ENCODE results near the gene IRF8.
"Not testable (repeated sequence)": the region's sequence is repeated elsewhere in the genome, so short reads cannot be mapped to it uniquely, and the experiment has no call there.

IRF8 gene

GRCh38 chr16:85892760-85893159 is 6.2 kb upstream of the IRF8 start:
- Mint-ChIP-seq H3K36me3 (ENCODE audit: low read depth) (no peaks in the 10 kb centered on the region), H3K27ac (no peak overlapping the region), H3K4me3 (no peak overlapping the region), H3K4me1 (ENCODE audit: low read depth) (peaks cover 27% of the 10 kb centered on the region), H3K27me3 (peaks cover 5% of the 10 kb centered on the region), H3K9me3 (no peaks in the 10 kb centered on the region)
- intact Hi-C loops (cut with micrococcal nuclease) = no loop called here

- Mint-ChIP-seq H3K27ac (no peak overlapping the region), H3K4me3 (no peak overlapping the region), H3K36me3 (ENCODE audit: low read depth) (no peaks in the 10 kb centered on the region), H3K27me3 (peaks cover 8% of the 10 kb centered on the region), H3K4me1 (ENCODE audit: low read depth) (peaks cover 22% of the 10 kb centered on the region), H3K9me3 (no peaks in the 10 kb centered on the region)
- intact Hi-C loops (cut with micrococcal nuclease) = no loop called here
Observed at GRCh38 chr16:85894266-85894665, 4.7 kb upstream of the IRF8 start.

- H3K27ac Mint-ChIP-seq = no peak overlapping the region
- intact Hi-C loops (cut with micrococcal nuclease) = no loop called here
- peaks cover 42% of the 10 kb centered on the region for H3K4me1 Mint-ChIP-seq (ENCODE audit: low read depth)
- peaks cover 8% of the 10 kb centered on the region for H3K27me3 Mint-ChIP-seq
- no peaks in the 10 kb centered on the region for H3K9me3 Mint-ChIP-seq
- H3K4me3 Mint-ChIP-seq = no peak overlapping the region
- peaks cover 26% of the 10 kb centered on the region for H3K36me3 Mint-ChIP-seq (ENCODE audit: low read depth)
Observed at GRCh38 chr16:85897382-85897781, 1.6 kb upstream of the IRF8 start.

- H3K36me3 Mint-ChIP-seq (ENCODE audit: low read depth) = peaks cover 45% of the 10 kb centered on the region
- peak overlapping the region; percentile 84 for H3K4me3 Mint-ChIP-seq
- peak overlapping the region; percentile 88 for H3K27ac Mint-ChIP-seq
- no peaks in the 10 kb centered on the region for H3K9me3 Mint-ChIP-seq
- H3K4me1 Mint-ChIP-seq (ENCODE audit: low read depth) = peaks cover 58% of the 10 kb centered on the region
- H3K27me3 Mint-ChIP-seq = peaks cover 3% of the 10 kb centered on the region
- intact Hi-C loops (cut with micrococcal nuclease) = no loop called here
Observed at GRCh38 chr16:85899444-85899843, 482 bp downstream of the IRF8 start.

GRCh38 chr16:85900027-85900792 is 1.2 kb downstream of the IRF8 start:
- Mint-ChIP-seq H3K9me3 (no peaks in the 10 kb centered on the region), H3K4me3 (peak overlapping the region; percentile 84), H3K27me3 (peaks cover 3% of the 10 kb centered on the region), H3K36me3 (ENCODE audit: low read depth) (peaks cover 53% of the 10 kb centered on the region), H3K4me1 (ENCODE audit: low read depth) (peaks cover 66% of the 10 kb centered on the region), H3K27ac (peak overlapping the region; percentile 88)
- intact Hi-C loops (cut with micrococcal nuclease) = loop anchor here (5.0 kb wide), 1 partner anchor 78 kb away; no protein-coding TSS in a partner anchor

- Mint-ChIP-seq H3K9me3 (no peaks in the 10 kb centered on the region), H3K27ac (peak overlapping the region; percentile 88), H3K4me3 (peak overlapping the region; percentile 84), H3K27me3 (peaks cover 3% of the 10 kb centered on the region), H3K4me1 (ENCODE audit: low read depth) (peaks cover 75% of the 10 kb centered on the region), H3K36me3 (ENCODE audit: low read depth) (peaks cover 62% of the 10 kb centered on the region)
- intact Hi-C loops (cut with micrococcal nuclease) = loop anchor here (5.0 kb wide), 1 partner anchor 79 kb away; no protein-coding TSS in a partner anchor
Observed at GRCh38 chr16:85901110-85901509, 2.1 kb downstream of the IRF8 start.

- Mint-ChIP-seq H3K9me3 (no peaks in the 10 kb centered on the region), H3K27ac (peak overlapping the region; percentile 88), H3K4me3 (peak overlapping the region; percentile 84), H3K27me3 (peaks cover 3% of the 10 kb centered on the region), H3K4me1 (ENCODE audit: low read depth) (peaks cover 82% of the 10 kb centered on the region), H3K36me3 (ENCODE audit: low read depth) (peaks cover 69% of the 10 kb centered on the region)
- intact Hi-C loops (cut with micrococcal nuclease) = loop anchor here (5.0 kb wide), 1 partner anchor 80 kb away; no protein-coding TSS in a partner anchor
Observed at GRCh38 chr16:85901773-85902365, 2.9 kb downstream of the IRF8 start.

- peaks cover 3% of the 10 kb centered on the region for H3K27me3 Mint-ChIP-seq
- H3K4me1 Mint-ChIP-seq (ENCODE audit: low read depth) = peaks cover 83% of the 10 kb centered on the region
- H3K36me3 Mint-ChIP-seq (ENCODE audit: low read depth) = peaks cover 75% of the 10 kb centered on the region
- intact Hi-C loops (cut with micrococcal nuclease) = loop anchor here (5.0 kb wide), 1 partner anchor 80 kb away; no protein-coding TSS in a partner anchor
- peak overlapping the region; percentile 84 for H3K4me3 Mint-ChIP-seq
- H3K9me3 Mint-ChIP-seq = no peaks in the 10 kb centered on the region
- peak overlapping the region; percentile 88 for H3K27ac Mint-ChIP-seq
Observed at GRCh38 chr16:85902366-85903155, 3.6 kb downstream of the IRF8 start.

- H3K4me1 Mint-ChIP-seq (ENCODE audit: low read depth) = peaks cover 87% of the 10 kb centered on the region
- peak overlapping the region; percentile 49 for H3K4me3 Mint-ChIP-seq
- H3K9me3 Mint-ChIP-seq = no peaks in the 10 kb centered on the region
- peaks cover 83% of the 10 kb centered on the region for H3K36me3 Mint-ChIP-seq (ENCODE audit: low read depth)
- peak overlapping the region; percentile 88 for H3K27ac Mint-ChIP-seq
- no peaks in the 10 kb centered on the region for H3K27me3 Mint-ChIP-seq
- intact Hi-C loops (cut with micrococcal nuclease) = loop anchor here (5.0 kb wide), 1 partner anchor 81 kb away; no protein-coding TSS in a partner anchor
Observed at GRCh38 chr16:85903559-85903958, 4.6 kb downstream of the IRF8 start.

- Mint-ChIP-seq H3K9me3 (no peaks in the 10 kb centered on the region), H3K27ac (peak overlapping the region; percentile 20), H3K27me3 (no peaks in the 10 kb centered on the region), H3K4me1 (ENCODE audit: low read depth) (peaks cover 97% of the 10 kb centered on the region), H3K36me3 (ENCODE audit: low read depth) (peaks cover 95% of the 10 kb centered on the region), H3K4me3 (no peak overlapping the region)
- intact Hi-C loops (cut with micrococcal nuclease) = loop anchor here (5.0 kb wide), 1 partner anchor 77 kb away; no protein-coding TSS in a partner anchor
Observed at GRCh38 chr16:85905110-85906095, 6.4 kb downstream of the IRF8 start.

GRCh38 chr16:85906349-85906748 is 7.4 kb downstream of the IRF8 start:
- Mint-ChIP-seq H3K27me3 (no peaks in the 10 kb centered on the region), H3K36me3 (ENCODE audit: low read depth) (peaks cover 95% of the 10 kb centered on the region), H3K4me3 (no peak overlapping the region), H3K9me3 (no peaks in the 10 kb centered on the region), H3K4me1 (ENCODE audit: low read depth) (peaks cover 97% of the 10 kb centered on the region), H3K27ac (peak overlapping the region; percentile 97)
- intact Hi-C loops (cut with micrococcal nuclease) = loop anchor here (5.0 kb wide), 1 partner anchor 76 kb away; no protein-coding TSS in a partner anchor

- H3K4me3 Mint-ChIP-seq, H3K9me3 Mint-ChIP-seq, H3K27me3 Mint-ChIP-seq: not testable (repeated sequence)
- peaks cover 95% of the 10 kb centered on the region for H3K36me3 Mint-ChIP-seq (ENCODE audit: low read depth)
- peak overlapping the region; percentile 97 for H3K27ac Mint-ChIP-seq
- intact Hi-C loops (cut with micrococcal nuclease) = loop anchor here (5.0 kb wide), 1 partner anchor 75 kb away; no protein-coding TSS in a partner anchor
- H3K4me1 Mint-ChIP-seq (ENCODE audit: low read depth) = peaks cover 97% of the 10 kb centered on the region
Observed at GRCh38 chr16:85907231-85907630, 8.3 kb downstream of the IRF8 start.

- H3K27me3 Mint-ChIP-seq = no peaks in the 10 kb centered on the region
- peak overlapping the region; percentile 46 for H3K4me3 Mint-ChIP-seq
- no peaks in the 10 kb centered on the region for H3K9me3 Mint-ChIP-seq
- peaks cover 97% of the 10 kb centered on the region for H3K4me1 Mint-ChIP-seq (ENCODE audit: low read depth)
- H3K36me3 Mint-ChIP-seq (ENCODE audit: low read depth) = peaks cover 97% of the 10 kb centered on the region
- intact Hi-C loops (cut with micrococcal nuclease) = loop anchor here (5.0 kb wide), 1 partner anchor 74 kb away; no protein-coding TSS in a partner anchor
- H3K27ac Mint-ChIP-seq = peak overlapping the region; percentile 97
Observed at GRCh38 chr16:85908444-85908843, 9.5 kb downstream of the IRF8 start.

All from dendritic cell treated with granulocyte-macrophage colony-stimulating factor and Interleukin-4, amounts not matched to agents 40 ng/mL and 50 ng/mL, for 4 days (primary cell).